H1 (cell line): ENCODE results near the gene CFDP1. TPM values are rescaled to one million over a fixed set of nuclear protein-coding genes. Genes with fewer than 3 reads are reported as not detected.

ENCODE experiments used
- CTCF ChIA-PET: fragments of 300-600 bp; sonication (Branson Sonifier 250); formaldehyde crosslinking; loops from one replicate; lab custom pipeline; 2021; ENCODE audit not compliant: partially characterized antibody; lab: Charles Lee
- POLR2A ChIA-PET: fragments of 300-600 bp; sonication (Branson Sonifier 250); formaldehyde crosslinking; loops from one replicate; lab custom pipeline; 2021; ENCODE audit warnings: inconsistent platforms; ENCODE audit not compliant: partially characterized antibody; lab: Charles Lee
- DNase-seq, 2 experiments: peaks; one replicate each; pipeline versions ENCODE4 v3.0.0 to v3.0.0-alpha.2; 2010 to 2022; ENCODE audit warnings: low spot score in 2 of 2, low read depth in 1 of 2, mixed read lengths in 1 of 2
- FAIRE-seq: peaks from 2 replicates; lab custom pipeline; 2011; peaks lifted over from hg19 to GRCh38; lab: Jason Lieb, UNC
- H2AFZ ChIP-seq: 2 replicates; pipeline ENCODE4 v1.8.1; 2012; ENCODE audit warnings: low read length, inconsistent platforms
- H2AK5ac ChIP-seq: 2 replicates; pipeline ENCODE4 v1.6.1; 2013; ENCODE audit warnings: low read depth, low read length
- H2BK120ac ChIP-seq: replicated peaks from 2 replicates; pipeline ENCODE3; 2013; ENCODE audit warnings: low read depth, low read length, inconsistent platforms
- H2BK12ac ChIP-seq: 2 replicates; pipeline ENCODE4 v1.6.1; 2013; ENCODE audit warnings: low read depth, low read length
- H2BK15ac ChIP-seq: 2 replicates; pipeline ENCODE4 v1.6.1; 2013; ENCODE audit warnings: low read length
- H2BK20ac ChIP-seq: 2 replicates; pipeline ENCODE4 v1.6.1; 2013; ENCODE audit warnings: low read length
- H2BK5ac ChIP-seq: 2 replicates; pipeline ENCODE4 v1.6.1; 2013; ENCODE audit warnings: low read depth, low read length
- H3K14ac ChIP-seq: 2 replicates; pipeline ENCODE4 v1.6.1; 2013; ENCODE audit warnings: inconsistent platforms; ENCODE audit not compliant: insufficient read length
- H3K18ac ChIP-seq: 2 replicates; pipeline ENCODE4 v1.6.1; 2013; ENCODE audit warnings: low read length; ENCODE audit errors: extremely low read depth
- H3K23ac ChIP-seq: 2 replicates; pipeline ENCODE4 v1.6.1; 2013; ENCODE audit warnings: inconsistent platforms; ENCODE audit not compliant: insufficient read length
- H3K23me2 ChIP-seq: 2 replicates; pipeline ENCODE4 v1.6.1; 2013; ENCODE audit warnings: low read depth, low read length
- H3K27ac ChIP-seq: 2 replicates; pipeline ENCODE4 v1.6.1; 2011; ENCODE audit warnings: low read depth, low read length, inconsistent platforms
- H3K27me3 ChIP-seq, 4 experiments: replicated peaks in 1 of 4; 1 replicate in 1 of 4; 2 replicates in 3 of 4; pipeline versions ENCODE4 v1.6.1 to v1.8.1; 2011 to 2013; ENCODE audit warnings: low read length in 3 of 4, mild to moderate bottlenecking in 3 of 4, inconsistent platforms in 2 of 4, mixed read lengths in 2 of 4, moderate library complexity in 1 of 4; ENCODE audit not compliant: control insufficient read depth in 3 of 4, insufficient read depth in 3 of 4; ENCODE audit errors: extremely low read depth in 1 of 4
- H3K36me3 ChIP-seq, 4 experiments: 2 replicates each; pipeline versions ENCODE4 v1.6.1 to v1.8.1; 2011 to 2013; ENCODE audit warnings: mild to moderate bottlenecking in 4 of 4, low read length in 3 of 4, moderate library complexity in 2 of 4, control low read depth in 1 of 4, inconsistent platforms in 1 of 4; ENCODE audit not compliant: insufficient read depth in 4 of 4, control insufficient read depth in 2 of 4
- H3K4ac ChIP-seq: replicated peaks from 2 replicates; pipeline ENCODE3; 2013; ENCODE audit warnings: low read length, low read depth, mixed read lengths, inconsistent platforms; ENCODE audit not compliant: insufficient read length
- H3K4me1 ChIP-seq, 4 experiments: replicated peaks in 1 of 4; 1 replicate in 1 of 4; 2 replicates in 3 of 4; pipeline versions ENCODE4 v1.6.1 to v1.8.1; 2011 to 2013; ENCODE audit warnings: low read length in 3 of 4, inconsistent platforms in 2 of 4, mixed read lengths in 1 of 4; ENCODE audit not compliant: insufficient read depth in 4 of 4, control insufficient read depth in 3 of 4
- H3K4me2 ChIP-seq, 2 experiments: 2 replicates each; pipeline versions ENCODE4 v1.6.1 to v1.8.1; 2011 to 2013; ENCODE audit warnings: low read depth in 2 of 2, low read length in 2 of 2, control low read depth in 1 of 2, inconsistent platforms in 1 of 2, mild to moderate bottlenecking in 1 of 2; ENCODE audit not compliant: insufficient read depth in 1 of 2
- H3K4me3 ChIP-seq, 4 experiments: fragments of 200-600, 300-600 bp in 1 of 4; sonication (generic), shearing (Covaris generic), sonication (Bioruptor Twin) in 1 of 4; 2 replicates each; pipeline versions ENCODE4 v1.5.1 to v1.8.1; 2011 to 2016; ENCODE audit warnings: low read length in 4 of 4, low read depth in 3 of 4, control low read depth in 2 of 4, inconsistent platforms in 2 of 4, mild to moderate bottlenecking in 2 of 4, mixed read lengths in 1 of 4, moderate library complexity in 1 of 4; ENCODE audit not compliant: insufficient read depth in 2 of 4; ENCODE audit errors: extremely low read depth in 1 of 4
- H3K56ac ChIP-seq: replicated peaks from 2 replicates; pipeline ENCODE3; 2013; ENCODE audit warnings: low read depth, mild to moderate bottlenecking, mixed read lengths, low read length, inconsistent platforms; ENCODE audit not compliant: insufficient read length
- H3K79me1 ChIP-seq: 2 replicates; pipeline ENCODE4 v1.6.1; 2013; ENCODE audit warnings: low read depth, low read length, control low read depth
- H3K79me2 ChIP-seq, 2 experiments: 2 replicates each; pipeline versions ENCODE4 v1.6.1 to v1.8.1; 2012 to 2013; ENCODE audit warnings: low read length in 2 of 2, mild to moderate bottlenecking in 2 of 2, inconsistent platforms in 1 of 2; ENCODE audit not compliant: insufficient read depth in 2 of 2, control insufficient read depth in 1 of 2
- H3K9ac ChIP-seq, 4 experiments: replicated peaks in 1 of 4; 1 replicate in 1 of 4; 2 replicates in 3 of 4; pipeline versions ENCODE4 v1.6.1 to v1.8.1; 2011 to 2013; ENCODE audit warnings: low read depth in 3 of 4, low read length in 3 of 4, control low read depth in 2 of 4, mild to moderate bottlenecking in 2 of 4, moderate library complexity in 2 of 4, inconsistent platforms in 1 of 4; ENCODE audit errors: extremely low read depth in 1 of 4
- H3K9me3 ChIP-seq, 2 experiments: 2 replicates each; pipeline versions ENCODE4 v1.6.1 to v1.8.1; 2012 to 2013; ENCODE audit warnings: mild to moderate bottlenecking in 2 of 2, moderate library complexity in 2 of 2, control low read depth in 1 of 2, inconsistent platforms in 1 of 2, low read depth in 1 of 2, low read length in 1 of 2, mixed read lengths in 1 of 2; ENCODE audit not compliant: insufficient read depth in 2 of 2
- H4K20me1 ChIP-seq, 2 experiments: replicated peaks in 1 of 2; 2 replicates each; pipeline versions ENCODE3 to v1.8.1; 2011 to 2013; ENCODE audit warnings: inconsistent platforms in 2 of 2, low read length in 2 of 2, mild to moderate bottlenecking in 1 of 2; ENCODE audit not compliant: insufficient read depth in 2 of 2, control insufficient read depth in 1 of 2
- H4K5ac ChIP-seq: 2 replicates; pipeline ENCODE4 v1.6.1; 2013; ENCODE audit warnings: low read length, low read depth, mixed read lengths, inconsistent platforms; ENCODE audit not compliant: insufficient read length
- H4K8ac ChIP-seq: 2 replicates; pipeline ENCODE4 v1.8.0; 2013; ENCODE audit warnings: mild to moderate bottlenecking, moderate library complexity, low read length, inconsistent platforms; ENCODE audit not compliant: insufficient read depth; ENCODE audit errors: extremely low read depth
- H4K91ac ChIP-seq: replicated peaks from 2 replicates; pipeline ENCODE3; 2013; ENCODE audit warnings: low read length, mixed read lengths, inconsistent platforms; ENCODE audit not compliant: insufficient read length
- BACH1 ChIP-seq: IDR thresholded peaks from 2 replicates; pipeline ENCODE4 v1.6.1; 2012; ENCODE audit warnings: low read length, improper control_type of control experiment
- WGBS, 2 experiments: shearing (Covaris generic) in 1 of 2; methylation state at CpG; one replicate each; pipeline versions ENCODE4 v1.1.6 to v1.1.7; 2013 to 2015; ENCODE audit warnings: low lambda C conversion rate in 2 of 2, mixed read lengths in 2 of 2, inconsistent platforms in 1 of 2, low coverage in 1 of 2, missing lambda C conversion rate in 1 of 2; ENCODE audit not compliant: insufficient replicate concordance in 2 of 2, insufficient coverage in 1 of 2, insufficient read length in 1 of 2; ENCODE audit errors: extremely low coverage in 1 of 2, missing lambda C conversion rate in 1 of 2; 5-methylcytosine and 5-hydroxymethylcytosine counted together
- polyA plus RNA-seq, 7 experiments: library from polyadenylated mRNA; depleted of rRNA in 3 of 7; stranded (reverse) in 5 of 7; unstranded in 2 of 7; fragments of >200 nt in 5 of 7; fragments of 200-250 nt in 2 of 7; gene quantifications; 1 replicate in 5 of 7; 2 replicates in 1 of 7; 4 replicates in 1 of 7; pipeline versions ENCODE4 v1.2.1 to v1.2.3, GENCODE V29; 2011 to 2013; ENCODE audit warnings: missing spikeins in 2 of 7, mixed read lengths in 2 of 7
- total RNA-seq: library from RNA; stranded (reverse); fragmentation: NEBNext Ultra II Directional; extraction: Animal tissue kit (Norgen Biotek cat#: 25700); gene quantifications from 2 replicates; pipeline ENCODE4 v1.2.1, GENCODE V29; 2021
- TF ChIP-seq, protein P1 (sequence below): IDR thresholded peaks from 2 replicates; pipeline ENCODE4 v1.6.1; 2012; ENCODE audit warnings: inconsistent platforms

The CFDP1 gene
- total and polyA plus RNA-seq, 2 of the 8 experiments (the other 6 are each of a cell fraction or from before 2014, with no cell fraction given), result 25.5 to 77.3 TPM

GRCh38 chr16:75456971-75457370 lies 23.7 kb upstream of the CFDP1 start:
- H3K79me1 ChIP-seq, result peaks cover 13% of the 10 kb centered on the region
- H3K4me2 ChIP-seq, result no peak overlapping the region
- ChIA-PET CTCF (interaction anchor here (0.6 to 2.4 kb wide), 8 partner anchors 8 to 1927 kb away, joined by 3 to 16 read pairs (median 4); partner anchors contain the start of gene TMEM170A), POLR2A (interaction anchor here (0.9 to 3.7 kb wide), 3 partner anchors 12 to 38 kb away, joined by 3 to 21 read pairs (median 9); partner anchors contain the start of gene CFDP1)
- H3K23ac ChIP-seq, result no peak overlapping the region
- 0 out of 2 replicates have a peak overlapping the region, but pooled peaks have one; percentile 12 for H2BK12ac ChIP-seq
- peaks cover 7 to 26% of the 10 kb centered on the region in 2 experiments for H4K20me1 ChIP-seq
- no peak overlapping the region for H3K4me3 ChIP-seq
- H3K36me3 ChIP-seq, result no peaks in the 10 kb centered on the region
- no peak overlapping the region for H3K27ac ChIP-seq
- H3K9ac ChIP-seq, result no peak overlapping the region
- no peak overlapping the region for H4K8ac ChIP-seq
- H2AK5ac ChIP-seq, result no peak overlapping the region
- H2AFZ ChIP-seq, result no peak overlapping the region
- WGBS, 2 experiments, result 76% methylated on average over 1 of the region's 1 CpG; no CpG with 5 or more reads in 1 of the 2 experiments
- H3K23me2 ChIP-seq, result no peaks in the 10 kb centered on the region
- no peak overlapping the region for H2BK15ac ChIP-seq
- H3K4ac ChIP-seq, result no peak overlapping the region
- no peaks in the 10 kb centered on the region for H3K9me3 ChIP-seq
- DNase-seq (no peak), FAIRE-seq (no peak)
- H3K27me3 ChIP-seq, result no peaks in the 10 kb centered on the region
- no peak overlapping the region for H3K56ac ChIP-seq
- no peak overlapping the region for H3K18ac ChIP-seq
- H3K4me1 ChIP-seq, result peaks cover 3 to 6% (median 4%) of the 10 kb centered on the region in 4 experiments; a peak in 6 of 7 replicates
- no peak overlapping the region for H2BK5ac ChIP-seq
- H4K5ac ChIP-seq, result no peak overlapping the region
- H3K79me2 ChIP-seq, result peaks cover 12 to 92% of the 10 kb centered on the region in 2 experiments
- no peak overlapping the region for H2BK120ac ChIP-seq
- no peak overlapping the region for H3K14ac ChIP-seq
- no peak overlapping the region for H4K91ac ChIP-seq
- TF ChIP-seq, protein P1, sequence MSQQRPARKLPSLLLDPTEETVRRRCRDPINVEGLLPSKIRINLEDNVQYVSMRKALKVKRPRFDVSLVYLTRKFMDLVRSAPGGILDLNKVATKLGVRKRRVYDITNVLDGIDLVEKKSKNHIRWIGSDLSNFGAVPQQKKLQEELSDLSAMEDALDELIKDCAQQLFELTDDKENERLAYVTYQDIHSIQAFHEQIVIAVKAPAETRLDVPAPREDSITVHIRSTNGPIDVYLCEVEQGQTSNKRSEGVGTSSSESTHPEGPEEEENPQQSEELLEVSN, result no peak
- no peak for TF ChIP-seq BACH1
- TF ChIP-seq, all 59 proteins: peak for 0
- H2BK20ac ChIP-seq, result no peak overlapping the region
